Measurements from ENCODE around the gene ALDH3A1. TPM values are rescaled to one million over a fixed set of nuclear protein-coding genes. Genes with fewer than 3 reads are reported as not detected.
"Not testable (repeated sequence)": the region's sequence is repeated elsewhere in the genome, so short reads cannot be mapped to it uniquely, and the experiment has no call there.

Gene ALDH3A1
- total RNA-seq, 1 experiment from 2014 or later = 0.38 TPM

- H3K4me1 Mint-ChIP-seq (ENCODE audit: low read depth, unreplicated experiment) = no peaks in the 10 kb centered on the region
- DNase-seq = peak; percentile 80
- H3K36me3 Mint-ChIP-seq (ENCODE audit: insufficient read depth, unreplicated experiment) = no peaks in the 10 kb centered on the region
- CTCF ChIA-PET = no interaction called here
- TF ChIP-seq CTCF (IDR thresholded peaks at IDR 0.05; ENCODE audit: unreplicated experiment) = peak; percentile 73
- no peak overlapping the region for H3K4me3 Mint-ChIP-seq (ENCODE audit: low read depth, unreplicated experiment)
- intact Hi-C loops (cut with micrococcal nuclease; ENCODE audit: unreplicated experiment) = loop anchor here (1.0 to 10.0 kb wide), 2 partner anchors 252 to 402 kb away; partner anchors contain the start of gene B9D1
- H3K27me3 Mint-ChIP-seq (ENCODE audit: unreplicated experiment) = no peaks in the 10 kb centered on the region
- H3K9me3 Mint-ChIP-seq (ENCODE audit: low read depth, unreplicated experiment) = no peaks in the 10 kb centered on the region
- no peak overlapping the region for H3K27ac Mint-ChIP-seq (ENCODE audit: unreplicated experiment)
- BruUV-seq (replicated peaks) = no TSS peak
Measured at GRCh38 chr17:19766421-19767270, 18.5 kb upstream of the ALDH3A1 start.

GRCh38 chr17:19766016-19766415 lies 17.9 kb upstream of the ALDH3A1 start:
- H3K4me3 Mint-ChIP-seq (ENCODE audit: low read depth, unreplicated experiment) = no peak overlapping the region
- no peak for DNase-seq
- no peaks in the 10 kb centered on the region for H3K9me3 Mint-ChIP-seq (ENCODE audit: low read depth, unreplicated experiment)
- BruUV-seq (replicated peaks) = no TSS peak
- TF ChIP-seq CTCF (IDR thresholded peaks at IDR 0.05; ENCODE audit: unreplicated experiment) = no peak
- intact Hi-C loops (cut with micrococcal nuclease; ENCODE audit: unreplicated experiment) = loop anchor here (1.0 to 10.0 kb wide), 2 partner anchors 252 to 401 kb away; partner anchors contain the start of gene B9D1
- no peaks in the 10 kb centered on the region for H3K36me3 Mint-ChIP-seq (ENCODE audit: insufficient read depth, unreplicated experiment)
- H3K27ac Mint-ChIP-seq (ENCODE audit: unreplicated experiment) = no peak overlapping the region
- CTCF ChIA-PET = no interaction called here
- no peaks in the 10 kb centered on the region for H3K4me1 Mint-ChIP-seq (ENCODE audit: low read depth, unreplicated experiment)
- peaks cover 5% of the 10 kb centered on the region for H3K27me3 Mint-ChIP-seq (ENCODE audit: unreplicated experiment)

GRCh38 chr17:19763991-19764390 lies 15.9 kb upstream of the ALDH3A1 start:
- H3K4me1 Mint-ChIP-seq (ENCODE audit: low read depth, unreplicated experiment); BruUV-seq (replicated peaks); H3K36me3 Mint-ChIP-seq (ENCODE audit: insufficient read depth, unreplicated experiment); CTCF ChIA-PET; H3K27ac Mint-ChIP-seq (ENCODE audit: unreplicated experiment); H3K4me3 Mint-ChIP-seq (ENCODE audit: low read depth, unreplicated experiment); DNase-seq; H3K9me3 Mint-ChIP-seq (ENCODE audit: low read depth, unreplicated experiment): not testable (repeated sequence)
- intact Hi-C loops (cut with micrococcal nuclease; ENCODE audit: unreplicated experiment) = loop anchor here (5.0 to 10.0 kb wide), 2 partner anchors 117 to 399 kb away; partner anchors contain the start of genes ALDH3A2 and B9D1
- peaks cover 25% of the 10 kb centered on the region for H3K27me3 Mint-ChIP-seq (ENCODE audit: unreplicated experiment)

GRCh38 chr17:19763416-19763815 lies 15.3 kb upstream of the ALDH3A1 start:
- no peak for TF ChIP-seq CTCF (IDR thresholded peaks at IDR 0.05; ENCODE audit: unreplicated experiment)
- no peak overlapping the region for H3K4me3 Mint-ChIP-seq (ENCODE audit: low read depth, unreplicated experiment)
- no TSS peak for BruUV-seq (replicated peaks)
- H3K36me3 Mint-ChIP-seq (ENCODE audit: insufficient read depth, unreplicated experiment) = no peaks in the 10 kb centered on the region
- CTCF ChIA-PET = interaction anchor here (0.9 to 1.8 kb wide), 3 partner anchors 10 to 317 kb away, joined by 3 to 11 read pairs (median 3); no protein-coding TSS in a partner anchor
- H3K27ac Mint-ChIP-seq (ENCODE audit: unreplicated experiment) = no peak overlapping the region
- no peaks in the 10 kb centered on the region for H3K4me1 Mint-ChIP-seq (ENCODE audit: low read depth, unreplicated experiment)
- H3K27me3 Mint-ChIP-seq (ENCODE audit: unreplicated experiment) = peaks cover 31% of the 10 kb centered on the region
- intact Hi-C loops (cut with micrococcal nuclease; ENCODE audit: unreplicated experiment) = loop anchor here (5.0 to 10.0 kb wide), 2 partner anchors 116 to 399 kb away; partner anchors contain the start of genes ALDH3A2 and B9D1
- no peaks in the 10 kb centered on the region for H3K9me3 Mint-ChIP-seq (ENCODE audit: low read depth, unreplicated experiment)
- DNase-seq = no peak
